ENCODE results near the gene TMEM59L. TPM values are rescaled to one million over a fixed set of nuclear protein-coding genes. Genes with fewer than 3 reads are reported as not detected.

TMEM59L gene
- total and polyA plus RNA-seq, 9 of the 15 experiments (the other 6 are each of a cell fraction or from before 2014, with no cell fraction given) = 0.37 TPM; not detected in 8

GRCh38 chr19:18657590-18658365 is 45.1 kb downstream of the TMEM59L start (continued):
- TF ChIP-seq HEY1 (CRISPR knock-in tag; IDR thresholded peaks at IDR 0.05; ENCODE audit: borderline replicate concordance) (no peak), SMAD4 (CRISPR knock-in tag; conservative IDR thresholded peaks at IDR 0.05) (no peak), CEBPB (tag; IDR thresholded peaks at IDR 0.05) (no peak), BRD9 (IDR thresholded peaks at IDR 0.05; ENCODE audit: low read depth, partially characterized antibody) (no peak), ZNF324 (CRISPR knock-in tag; IDR thresholded peaks at IDR 0.05) (no peak), ZNF77 (CRISPR knock-in tag; IDR thresholded peaks at IDR 0.05) (no peak), VEZF1 (CRISPR knock-in tag; IDR thresholded peaks at IDR 0.05) (peak; percentile 33; the same call in 1 of the 2 replicates), TARDBP (IDR thresholded peaks at IDR 0.05) (no peak), EGR1 (conservative IDR thresholded peaks at IDR 0.05) (0 out of 2 replicates have a peak, but pooled peaks have one; percentile 8), CREM (IDR thresholded peaks at IDR 0.05; ENCODE audit: low read depth) (peak; percentile 48; the same call in 1 of the 2 replicates), MEF2A (IDR thresholded peaks at IDR 0.05; ENCODE audit: control insufficient read depth, low read depth, low read length) (no peak), CXXC5 (CRISPR knock-in tag; IDR thresholded peaks at IDR 0.05) (no peak), BHLHE40 (IDR thresholded peaks at IDR 0.05; ENCODE audit: low read length) (peak; percentile 47; the same call in 1 of the 2 replicates), RCOR1 (IDR thresholded peaks at IDR 0.05; ENCODE audit: borderline replicate concordance in 1 of 2, low read depth in 2 of 2, low read length in 2 of 2) (peak in 1 of 2 experiments; percentile 6; a peak in 1 of 4 replicates), ZNF699 (CRISPR knock-in tag; IDR thresholded peaks at IDR 0.05; ENCODE audit: insufficient replicate concordance) (no peak), E2F6 (IDR thresholded peaks at IDR 0.05; ENCODE audit: borderline replicate concordance in 1 of 2, extremely low read depth in 1 of 2, insufficient read depth in 1 of 2, insufficient read length in 1 of 2, low read depth in 1 of 2, low read length in 1 of 2, poor library complexity in 1 of 2, severe bottlenecking in 1 of 2) (peak in 1 of 2 experiments; percentile 40), ZBTB2 (IDR thresholded peaks at IDR 0.05) (no peak)
